GM12864 (cell line): ENCODE measurements around the gene CCDC51.

Source experiments
- DNase-seq: peaks from one replicate; pipeline ENCODE4 v3.0.0-alpha.2; 2011; ENCODE audit warnings: low read depth
- H3K4me3 ChIP-seq: 2 replicates; pipeline ENCODE4 v1.5.1; 2011; ENCODE audit warnings: mild to moderate bottlenecking, low read depth, low read length, control low read depth
- TF ChIP-seq, protein P1 (sequence below): IDR thresholded peaks from 2 replicates; pipeline ENCODE4 v1.5.1; 2011; ENCODE audit warnings: low read depth, mild to moderate bottlenecking, moderate library complexity, low read length, control low read depth, inconsistent platforms; ENCODE audit errors: missing control alignments

CCDC51 gene

DNA sequence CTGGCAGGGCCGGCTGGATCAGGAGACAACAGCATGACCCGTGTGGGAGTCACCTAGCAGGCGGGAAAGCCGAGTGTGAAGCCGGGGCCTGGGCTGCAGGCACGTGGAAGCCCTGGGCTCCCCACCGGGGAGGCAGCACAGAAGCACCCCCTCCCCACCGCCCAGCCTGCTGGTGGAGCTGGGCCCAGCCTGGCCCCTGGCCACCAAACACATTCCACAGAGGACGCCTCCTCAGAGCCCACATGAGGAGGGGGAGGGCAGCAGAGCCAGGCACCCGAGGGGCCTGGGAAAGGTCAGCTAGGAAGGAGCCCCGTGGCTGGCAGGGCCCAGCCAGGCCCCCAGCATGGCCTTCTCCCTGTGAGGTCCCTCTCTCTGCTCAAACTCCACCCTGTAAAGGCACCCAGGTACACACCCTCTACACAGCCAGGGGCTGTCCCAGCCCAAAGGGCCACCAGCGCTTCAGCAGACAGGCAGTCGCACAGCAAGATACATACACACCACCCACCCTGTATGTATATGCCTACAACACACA, 14.6 kb downstream of the CCDC51 start:
- TF ChIP-seq, protein P1, sequence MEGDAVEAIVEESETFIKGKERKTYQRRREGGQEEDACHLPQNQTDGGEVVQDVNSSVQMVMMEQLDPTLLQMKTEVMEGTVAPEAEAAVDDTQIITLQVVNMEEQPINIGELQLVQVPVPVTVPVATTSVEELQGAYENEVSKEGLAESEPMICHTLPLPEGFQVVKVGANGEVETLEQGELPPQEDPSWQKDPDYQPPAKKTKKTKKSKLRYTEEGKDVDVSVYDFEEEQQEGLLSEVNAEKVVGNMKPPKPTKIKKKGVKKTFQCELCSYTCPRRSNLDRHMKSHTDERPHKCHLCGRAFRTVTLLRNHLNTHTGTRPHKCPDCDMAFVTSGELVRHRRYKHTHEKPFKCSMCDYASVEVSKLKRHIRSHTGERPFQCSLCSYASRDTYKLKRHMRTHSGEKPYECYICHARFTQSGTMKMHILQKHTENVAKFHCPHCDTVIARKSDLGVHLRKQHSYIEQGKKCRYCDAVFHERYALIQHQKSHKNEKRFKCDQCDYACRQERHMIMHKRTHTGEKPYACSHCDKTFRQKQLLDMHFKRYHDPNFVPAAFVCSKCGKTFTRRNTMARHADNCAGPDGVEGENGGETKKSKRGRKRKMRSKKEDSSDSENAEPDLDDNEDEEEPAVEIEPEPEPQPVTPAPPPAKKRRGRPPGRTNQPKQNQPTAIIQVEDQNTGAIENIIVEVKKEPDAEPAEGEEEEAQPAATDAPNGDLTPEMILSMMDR: no peak
- no peak for DNase-seq
- H3K4me3 ChIP-seq: no peak overlapping the region

DNA sequence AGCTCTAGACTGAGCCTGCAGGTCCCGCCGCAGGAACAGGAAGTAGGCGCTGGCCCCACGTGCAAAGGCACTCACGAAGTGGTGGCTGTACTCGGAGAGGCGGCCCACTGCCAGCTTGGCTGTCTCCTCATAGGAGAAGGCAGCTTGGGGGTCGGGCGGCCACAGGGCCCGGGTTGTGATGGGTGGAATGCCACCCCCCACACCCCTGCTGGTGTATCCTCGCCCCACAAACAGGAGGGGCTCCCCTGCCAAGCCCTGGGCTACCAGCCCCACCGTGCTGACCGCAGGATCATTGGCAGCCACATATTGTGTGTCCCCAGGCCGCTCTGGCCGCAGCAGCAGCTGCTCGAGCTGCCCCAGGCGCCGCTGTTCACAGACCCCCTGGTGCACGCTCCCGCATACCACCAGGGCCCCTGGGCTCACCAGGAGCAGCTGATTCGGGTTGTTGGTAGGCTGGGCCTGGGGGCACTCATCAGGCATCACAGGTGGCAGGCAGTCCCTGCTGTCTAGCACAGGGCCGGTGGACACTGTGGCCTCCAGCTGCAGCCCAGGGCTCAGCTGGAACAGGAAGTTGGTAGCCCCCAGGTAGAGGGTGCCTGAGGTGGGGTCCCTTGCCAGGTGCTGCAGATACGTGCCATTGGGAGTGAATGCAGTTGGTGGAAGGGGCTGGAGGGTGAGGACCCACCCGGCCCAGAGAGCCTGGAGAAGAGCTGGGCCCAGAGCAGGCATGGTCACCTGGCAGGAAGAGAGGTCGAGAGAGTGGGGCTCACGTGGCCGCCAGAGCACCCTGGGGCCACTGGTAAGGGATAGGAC, 15.8 kb downstream of the CCDC51 start:
- TF ChIP-seq, protein P1: no peak
- DNase-seq: no peak
- H3K4me3 ChIP-seq: no peak overlapping the region

DNA sequence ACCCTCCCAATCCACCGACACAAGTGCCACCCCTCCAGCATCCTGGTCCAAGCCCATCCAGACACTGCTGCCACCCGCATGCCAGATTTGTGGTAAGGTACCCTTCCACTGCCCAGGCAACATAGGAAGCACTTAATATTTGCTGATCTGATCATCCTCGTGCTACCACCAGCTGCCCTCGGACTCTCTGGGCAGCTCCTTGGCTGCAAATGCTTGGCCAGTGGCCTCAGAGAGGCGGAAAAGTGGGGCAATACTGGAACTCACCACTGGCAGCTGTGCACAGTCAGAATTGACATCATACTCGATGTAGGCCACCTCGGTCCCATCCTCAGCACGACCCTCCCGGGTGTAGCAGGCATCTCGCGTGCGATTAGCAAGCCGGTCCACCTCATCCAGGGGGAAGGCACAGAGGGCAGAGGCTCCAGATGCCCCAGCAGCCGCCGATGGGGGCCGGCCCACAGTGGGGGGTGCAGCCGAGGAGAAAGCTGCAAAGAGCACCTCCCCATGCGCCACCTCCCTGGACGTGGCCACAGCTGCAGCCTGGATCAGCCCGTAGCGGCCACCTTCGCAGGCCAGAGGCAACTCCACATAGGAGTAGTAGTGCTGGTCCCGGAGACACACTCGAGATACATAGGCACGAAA, 16.6 kb downstream of the CCDC51 start:
- no peak for DNase-seq
- no peak overlapping the region for H3K4me3 ChIP-seq
- TF ChIP-seq, protein P1: no peak

DNA sequence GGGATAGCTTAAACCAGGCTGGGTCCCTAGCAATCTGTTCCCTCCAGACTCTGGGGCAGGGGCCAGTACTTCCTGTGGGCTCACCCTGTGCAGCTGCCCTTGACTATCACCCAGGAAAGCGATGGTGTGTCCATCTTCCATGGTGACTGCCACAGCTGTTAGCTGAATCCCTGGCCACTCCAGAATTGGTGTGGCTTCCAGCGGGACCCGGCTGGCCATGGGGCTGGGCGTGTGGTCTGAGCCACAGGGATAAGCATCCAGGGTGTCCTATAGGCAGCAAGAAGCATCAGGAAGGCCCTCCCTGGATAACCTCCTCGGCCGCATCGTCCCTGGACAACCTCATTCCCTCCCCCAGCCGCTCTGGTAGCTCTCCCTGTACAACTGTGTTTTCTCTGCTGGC, 17.2 kb downstream of the CCDC51 start:
- DNase-seq: no peak
- TF ChIP-seq, protein P1: no peak
- no peak overlapping the region for H3K4me3 ChIP-seq

DNA sequence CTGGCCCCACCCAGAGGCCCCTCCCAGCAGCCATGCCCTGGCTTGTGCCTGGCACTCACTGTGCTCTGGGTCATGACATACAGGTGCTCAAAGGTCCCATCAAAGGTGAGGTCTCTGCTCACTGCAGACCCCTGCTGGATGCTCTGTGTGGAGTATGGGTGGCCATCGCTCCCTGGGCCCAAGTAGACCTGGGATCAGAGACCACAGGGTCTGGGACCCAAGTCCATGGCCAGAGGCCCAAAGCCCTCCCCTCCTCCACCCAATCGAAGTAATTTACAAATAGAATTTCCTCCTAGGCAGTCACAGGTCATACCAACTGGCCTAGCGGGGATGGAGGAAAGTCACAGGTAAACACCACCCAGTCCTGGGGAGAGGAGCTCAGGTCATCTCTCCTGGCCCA, 17.6 kb downstream of the CCDC51 start:
- H3K4me3 ChIP-seq: no peak overlapping the region
- TF ChIP-seq, protein P1: peak; percentile 36
- DNase-seq: no peak

DNA sequence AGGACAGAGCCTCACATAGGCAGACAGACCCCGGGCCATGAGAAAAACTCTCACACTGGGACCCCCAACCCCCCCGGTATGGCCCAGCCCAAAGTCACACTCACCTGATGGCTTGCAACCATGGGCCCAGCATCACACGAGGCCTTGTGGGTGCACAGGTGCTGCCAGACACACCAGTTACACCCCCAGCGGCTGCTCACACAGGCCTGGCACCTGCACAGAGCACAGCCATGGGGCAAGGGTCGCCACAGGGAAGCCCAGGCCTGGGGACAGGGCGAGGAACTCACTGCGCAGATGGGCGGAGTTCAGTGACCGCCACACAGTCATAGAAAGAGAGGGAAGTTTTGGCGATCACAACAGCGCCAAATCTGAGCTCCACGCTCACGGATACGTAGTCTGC, 19.4 kb downstream of the CCDC51 start:
- TF ChIP-seq, protein P1: no peak
- no peak overlapping the region for H3K4me3 ChIP-seq
- DNase-seq: no peak
